HepG2 (cell line): ENCODE measurements around the gene STK39. TPM values are rescaled to one million over a fixed set of nuclear protein-coding genes. Genes with fewer than 3 reads are reported as not detected.

Source experiments
- GFI1 ChIP-seq: sonication (generic); formaldehyde crosslinking; IDR thresholded peaks from 2 replicates; pipeline ENCODE4 v1.5.0; 2020; ENCODE audit warnings: missing genetic modification reagents, mild to moderate bottlenecking, borderline replicate concordance
- NFYC ChIP-seq: IDR thresholded peaks from 2 replicates; pipeline ENCODE4 v1.6.1; 2016; ENCODE audit warnings: missing genetic modification reagents, missing compliant biosample characterization
- SOX13 ChIP-seq, 3 experiments: fragments of 450-650 bp in 1 of 3; sonication (generic) in 1 of 3; formaldehyde crosslinking in 1 of 3; IDR thresholded peaks in 2 of 3; conservative IDR thresholded peaks in 1 of 3; 2 replicates each; pipeline versions ENCODE4 v1.5.0 to v1.6.1; 2016 to 2020; ENCODE audit warnings: antibody characterized with exemption in 1 of 3, mild to moderate bottlenecking in 1 of 3, missing compliant biosample characterization in 1 of 3, missing genetic modification reagents in 1 of 3, moderate library complexity in 1 of 3
- SP4 ChIP-seq: sonication (generic); formaldehyde crosslinking; IDR thresholded peaks from 2 replicates; pipeline ENCODE4 v1.8.1; 2023; ENCODE audit warnings: mild to moderate bottlenecking, missing genetic modification reagents
- TEAD3 ChIP-seq: optimal IDR thresholded peaks from 2 replicates; pipeline ENCODE3; 2016; ENCODE audit warnings: borderline replicate concordance
- ZFX ChIP-seq: sonication (generic); formaldehyde crosslinking; IDR thresholded peaks from 2 replicates; pipeline ENCODE4 v1.4.0; 2020; ENCODE audit warnings: mild to moderate bottlenecking, low read depth, missing genetic modification reagents, moderate library complexity
- ZNF207 ChIP-seq: fragments of 450-650 bp; IDR thresholded peaks from 2 replicates; pipeline ENCODE4 v1.6.1; 2016; ENCODE audit warnings: antibody characterized with exemption, borderline replicate concordance
- ZNF256 ChIP-seq: sonication (generic); formaldehyde crosslinking; conservative IDR thresholded peaks from 2 replicates; pipeline ENCODE4 v1.4.0; 2020; ENCODE audit warnings: missing genetic modification reagents
- ZNF484 ChIP-seq: sonication (generic); formaldehyde crosslinking; IDR thresholded peaks from 2 replicates; pipeline ENCODE4 v1.5.1; 2020; ENCODE audit warnings: mild to moderate bottlenecking, low read depth, missing genetic modification reagents, borderline replicate concordance
- ZNF574 ChIP-seq: sonication (generic); formaldehyde crosslinking; IDR thresholded peaks from 2 replicates; pipeline ENCODE4 v1.4.0; 2020; ENCODE audit warnings: missing genetic modification reagents
- ZNF780A ChIP-seq: sonication (generic); formaldehyde crosslinking; IDR thresholded peaks from 2 replicates; pipeline ENCODE4 v1.8.0; 2022; ENCODE audit warnings: mild to moderate bottlenecking, missing genetic modification reagents, moderate library complexity
- polyA plus RNA-seq, 8 experiments: library from polyadenylated mRNA; depleted of rRNA in 3 of 8; stranded (reverse) in 7 of 8; unstranded in 1 of 8; fragments of >200 nt; fragmentation: Illumina TruSeq in 4 of 8; extraction: Trizol in 4 of 8; gene quantifications; 2 replicates each; pipeline versions ENCODE4 v1.2.1 to v1.2.3, GENCODE V29; 2011 to 2016; ENCODE audit warnings: low read depth in 4 of 8, missing spikeins in 1 of 8, mixed read lengths in 1 of 8; ENCODE audit not compliant: insufficient read depth in 1 of 8
- total RNA-seq, 5 experiments: library from RNA; depleted of rRNA; stranded (reverse); fragments of >200 nt; fragmentation: Illumina TruSeq; extraction: Trizol; gene quantifications; 2 replicates each; pipeline ENCODE4 v1.2.3, GENCODE V29; 2016; ENCODE audit warnings: low read depth in 1 of 5
- TF ChIP-seq, protein P1 (sequence below): sonication (generic); formaldehyde crosslinking; IDR thresholded peaks from 2 replicates; pipeline ENCODE4 v1.4.0; 2020; ENCODE audit warnings: missing genetic modification reagents, borderline replicate concordance
- TF ChIP-seq, protein P2 (sequence below): IDR thresholded peaks from 2 replicates; pipeline ENCODE4 v1.6.1; 2016; ENCODE audit warnings: missing genetic modification reagents, missing compliant biosample characterization
- TF ChIP-seq, protein P3 (sequence below), 2 experiments: sonication (generic) in 1 of 2; formaldehyde crosslinking in 1 of 2; IDR thresholded peaks; 2 replicates each; pipeline versions ENCODE4 v1.4.0 to v1.6.1; 2018 to 2020; ENCODE audit warnings: missing genetic modification reagents in 2 of 2, borderline replicate concordance in 1 of 2, low read depth in 1 of 2, mild to moderate bottlenecking in 1 of 2, missing biosample characterization in 1 of 2
- TF ChIP-seq, protein P4 (sequence below): sonication (generic); formaldehyde crosslinking; IDR thresholded peaks from 2 replicates; pipeline ENCODE4 v1.4.0; 2020; ENCODE audit warnings: mild to moderate bottlenecking, low read depth, missing genetic modification reagents

The STK39 gene
- total and polyA plus RNA-seq, 2 of the 13 experiments (the other 11 are each of a cell fraction or from before 2014, with no cell fraction given), result 27.3 to 38.4 TPM

DNA sequence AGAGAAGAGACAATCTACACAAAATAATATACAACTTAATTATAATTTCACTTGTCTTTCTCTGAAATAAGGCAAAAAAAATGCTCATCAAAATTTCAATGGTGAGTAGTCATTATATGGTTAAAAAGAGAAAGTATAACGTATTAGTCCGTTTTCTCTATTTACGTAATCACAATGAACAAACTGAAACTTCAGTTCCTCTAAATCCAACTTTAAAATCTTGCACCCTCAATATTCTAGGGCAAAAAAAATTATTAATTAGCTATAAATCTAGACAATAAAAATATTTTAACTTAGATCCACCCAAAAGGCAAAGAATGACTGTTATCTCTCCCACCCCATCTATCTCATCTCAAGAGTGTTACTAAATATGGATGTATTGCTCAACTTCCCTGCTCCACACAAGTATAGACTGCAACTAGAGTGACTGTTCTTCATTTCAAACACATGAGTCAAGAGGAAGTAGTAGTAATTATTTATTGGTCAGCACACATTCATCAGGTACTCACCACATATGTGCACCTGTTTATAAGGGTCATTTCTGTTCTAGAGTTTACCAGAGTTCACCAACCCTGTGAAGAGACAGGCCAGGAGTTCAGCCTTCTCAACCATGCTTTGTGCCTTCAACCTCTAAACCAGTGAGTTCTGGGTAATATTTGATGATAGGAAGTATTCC, 36.4 kb downstream of the STK39 start (continued):
- TF ChIP-seq, protein P1, sequence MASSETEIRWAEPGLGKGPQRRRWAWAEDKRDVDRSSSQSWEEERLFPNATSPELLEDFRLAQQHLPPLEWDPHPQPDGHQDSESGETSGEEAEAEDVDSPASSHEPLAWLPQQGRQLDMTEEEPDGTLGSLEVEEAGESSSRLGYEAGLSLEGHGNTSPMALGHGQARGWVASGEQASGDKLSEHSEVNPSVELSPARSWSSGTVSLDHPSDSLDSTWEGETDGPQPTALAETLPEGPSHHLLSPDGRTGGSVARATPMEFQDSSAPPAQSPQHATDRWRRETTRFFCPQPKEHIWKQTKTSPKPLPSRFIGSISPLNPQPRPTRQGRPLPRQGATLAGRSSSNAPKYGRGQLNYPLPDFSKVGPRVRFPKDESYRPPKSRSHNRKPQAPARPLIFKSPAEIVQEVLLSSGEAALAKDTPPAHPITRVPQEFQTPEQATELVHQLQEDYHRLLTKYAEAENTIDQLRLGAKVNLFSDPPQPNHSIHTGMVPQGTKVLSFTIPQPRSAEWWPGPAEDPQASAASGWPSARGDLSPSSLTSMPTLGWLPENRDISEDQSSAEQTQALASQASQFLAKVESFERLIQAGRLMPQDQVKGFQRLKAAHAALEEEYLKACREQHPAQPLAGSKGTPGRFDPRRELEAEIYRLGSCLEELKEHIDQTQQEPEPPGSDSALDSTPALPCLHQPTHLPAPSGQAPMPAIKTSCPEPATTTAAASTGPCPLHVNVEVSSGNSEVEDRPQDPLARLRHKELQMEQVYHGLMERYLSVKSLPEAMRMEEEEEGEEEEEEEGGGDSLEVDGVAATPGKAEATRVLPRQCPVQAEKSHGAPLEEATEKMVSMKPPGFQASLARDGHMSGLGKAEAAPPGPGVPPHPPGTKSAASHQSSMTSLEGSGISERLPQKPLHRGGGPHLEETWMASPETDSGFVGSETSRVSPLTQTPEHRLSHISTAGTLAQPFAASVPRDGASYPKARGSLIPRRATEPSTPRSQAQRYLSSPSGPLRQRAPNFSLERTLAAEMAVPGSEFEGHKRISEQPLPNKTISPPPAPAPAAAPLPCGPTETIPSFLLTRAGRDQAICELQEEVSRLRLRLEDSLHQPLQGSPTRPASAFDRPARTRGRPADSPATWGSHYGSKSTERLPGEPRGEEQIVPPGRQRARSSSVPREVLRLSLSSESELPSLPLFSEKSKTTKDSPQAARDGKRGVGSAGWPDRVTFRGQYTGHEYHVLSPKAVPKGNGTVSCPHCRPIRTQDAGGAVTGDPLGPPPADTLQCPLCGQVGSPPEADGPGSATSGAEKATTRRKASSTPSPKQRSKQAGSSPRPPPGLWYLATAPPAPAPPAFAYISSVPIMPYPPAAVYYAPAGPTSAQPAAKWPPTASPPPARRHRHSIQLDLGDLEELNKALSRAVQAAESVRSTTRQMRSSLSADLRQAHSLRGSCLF (CRISPR knock-in tag), result no peak
- no peak for TF ChIP-seq ZNF780A (CRISPR knock-in tag)
- TF ChIP-seq SOX13 (IDR thresholded peaks at IDR 0.05), result no peak
- peak in 1 of 2 experiments; percentile 81; a peak in 2 of 4 replicates for TF ChIP-seq SOX13 (CRISPR knock-in tag; conservative IDR thresholded peaks at IDR 0.05 in 1 of 2, IDR thresholded peaks at IDR 0.05 in 1 of 2)
- TF ChIP-seq ZNF484 (CRISPR knock-in tag), result no peak
- TF ChIP-seq ZNF256, result no peak
- TF ChIP-seq, protein P2, sequence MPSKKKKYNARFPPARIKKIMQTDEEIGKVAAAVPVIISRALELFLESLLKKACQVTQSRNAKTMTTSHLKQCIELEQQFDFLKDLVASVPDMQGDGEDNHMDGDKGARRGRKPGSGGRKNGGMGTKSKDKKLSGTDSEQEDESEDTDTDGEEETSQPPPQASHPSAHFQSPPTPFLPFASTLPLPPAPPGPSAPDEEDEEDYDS (CRISPR knock-in tag), result peak; percentile 62
- TF ChIP-seq, protein P3, sequence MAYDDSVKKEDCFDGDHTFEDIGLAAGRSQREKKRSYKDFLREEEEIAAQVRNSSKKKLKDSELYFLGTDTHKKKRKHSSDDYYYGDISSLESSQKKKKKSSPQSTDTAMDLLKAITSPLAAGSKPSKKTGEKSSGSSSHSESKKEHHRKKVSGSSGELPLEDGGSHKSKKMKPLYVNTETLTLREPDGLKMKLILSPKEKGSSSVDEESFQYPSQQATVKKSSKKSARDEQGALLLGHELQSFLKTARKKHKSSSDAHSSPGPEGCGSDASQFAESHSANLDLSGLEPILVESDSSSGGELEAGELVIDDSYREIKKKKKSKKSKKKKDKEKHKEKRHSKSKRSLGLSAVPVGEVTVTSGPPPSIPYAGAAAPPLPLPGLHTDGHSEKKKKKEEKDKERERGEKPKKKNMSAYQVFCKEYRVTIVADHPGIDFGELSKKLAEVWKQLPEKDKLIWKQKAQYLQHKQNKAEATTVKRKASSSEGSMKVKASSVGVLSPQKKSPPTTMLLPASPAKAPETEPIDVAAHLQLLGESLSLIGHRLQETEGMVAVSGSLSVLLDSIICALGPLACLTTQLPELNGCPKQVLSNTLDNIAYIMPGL (CRISPR knock-in tag; IDR thresholded peaks at IDR 0.05; ENCODE audit: borderline replicate concordance in 1 of 2, low read depth in 1 of 2), result no peak
- no peak for TF ChIP-seq NFYC
- no peak for TF ChIP-seq GFI1 (CRISPR knock-in tag)
- no peak for TF ChIP-seq ZNF207
- no peak for TF ChIP-seq ZFX
- peak; percentile 68 for TF ChIP-seq TEAD3
- no peak for TF ChIP-seq SP4 (CRISPR knock-in tag)
- no peak for TF ChIP-seq ZNF574 (CRISPR knock-in tag)
- TF ChIP-seq, protein P4, sequence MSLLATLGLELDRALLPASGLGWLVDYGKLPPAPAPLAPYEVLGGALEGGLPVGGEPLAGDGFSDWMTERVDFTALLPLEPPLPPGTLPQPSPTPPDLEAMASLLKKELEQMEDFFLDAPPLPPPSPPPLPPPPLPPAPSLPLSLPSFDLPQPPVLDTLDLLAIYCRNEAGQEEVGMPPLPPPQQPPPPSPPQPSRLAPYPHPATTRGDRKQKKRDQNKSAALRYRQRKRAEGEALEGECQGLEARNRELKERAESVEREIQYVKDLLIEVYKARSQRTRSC (CRISPR knock-in tag), result no peak
